Measurements from ENCODE around the gene ZNF646. TPM values are rescaled to one million over a fixed set of nuclear protein-coding genes. Genes with fewer than 3 reads are reported as not detected.

Gene ZNF646
- total and polyA plus RNA-seq, 7 experiments from 2014 or later, result 3.9 to 49.1 (median 23.9) TPM

DNA sequence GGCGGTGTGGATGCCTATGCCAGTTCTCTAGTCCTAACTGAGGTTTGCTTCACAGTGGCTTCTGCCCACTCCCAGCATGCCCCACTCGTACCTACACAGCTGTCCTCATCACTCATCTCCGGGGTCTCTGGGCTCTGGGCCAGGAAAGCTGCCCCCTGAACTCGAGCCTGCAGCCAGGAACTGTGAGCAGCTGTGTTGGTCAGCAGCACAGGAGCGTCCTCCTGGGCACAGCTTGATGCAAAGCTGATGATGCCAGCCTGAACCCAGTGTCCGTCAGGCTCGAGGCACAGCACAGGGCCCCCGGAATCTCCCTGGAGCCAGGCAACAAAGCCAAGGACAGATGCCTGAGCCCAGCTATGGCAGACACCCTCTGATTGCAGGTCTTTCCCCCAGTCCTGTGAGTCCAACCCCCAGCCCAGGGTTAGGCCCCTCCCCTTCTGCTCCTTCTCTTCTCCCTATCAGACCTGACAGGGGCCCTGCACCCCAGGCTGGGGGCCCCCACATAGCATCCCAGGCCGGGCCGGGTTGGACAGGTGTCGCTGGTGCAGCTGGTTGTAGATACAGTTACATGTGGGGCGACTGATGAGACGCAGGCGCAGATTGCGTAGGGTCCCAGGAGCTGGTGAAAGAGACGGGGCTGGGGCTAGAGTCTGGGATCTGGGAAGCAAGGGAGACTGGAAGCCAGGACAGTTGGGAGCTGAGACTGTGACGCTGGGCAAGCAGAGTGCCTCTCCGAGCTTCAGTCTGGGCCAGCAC lies 11.8 kb downstream of the ZNF646 start:
- Histone ChIP-seq H3K4me3 (ENCODE audit: low read length) (no peak overlapping the region), H3K4me1 (ENCODE audit: control insufficient read depth in 2 of 2, insufficient read depth in 2 of 2, low read length in 2 of 2) (no peaks in the 10 kb centered on the region), H3K27me3 (ENCODE audit: control insufficient read depth in 2 of 2, insufficient read depth in 2 of 2, low read length in 2 of 2) (no peaks in the 10 kb centered on the region), H3K9me3 (ENCODE audit: control insufficient read depth in 2 of 3, low read length in 3 of 3) (no peaks in the 10 kb centered on the region), H3K36me3 (ENCODE audit: control insufficient read depth in 2 of 3, insufficient read depth in 3 of 3, low read length in 3 of 3) (peaks cover 0 to 80% (median 3%) of the 10 kb centered on the region in 3 experiments), H3K27ac (ENCODE audit: low read depth, low read length) (no peak overlapping the region)
- Mint-ChIP-seq H3K4me3 (no peak overlapping the region), H3K36me3 (peaks cover 0 to 19% (median 0%) of the 10 kb centered on the region in 5 donors), H3K27ac (peak overlapping the region in 2 of 9 donors; percentile 72 to 85), H3K27me3 (no peaks in the 10 kb centered on the region), H3K9me3 (no peaks in the 10 kb centered on the region), H3K4me1 (peaks cover 5 to 17% (median 10%) of the 10 kb centered on the region in 7 donors)
- ATAC-seq, result no peak
- DNase-seq, result no peak
- ChIA-PET POLR2A (interaction anchor here (1.1 kb wide), 1 partner anchor 13 kb away, joined by 4 read pairs; the partner anchor contains the start of genes ZNF646 and ZNF668), CTCF (no interaction called here)
- intact Hi-C loops (cut with micrococcal nuclease), result no loop called here

DNA sequence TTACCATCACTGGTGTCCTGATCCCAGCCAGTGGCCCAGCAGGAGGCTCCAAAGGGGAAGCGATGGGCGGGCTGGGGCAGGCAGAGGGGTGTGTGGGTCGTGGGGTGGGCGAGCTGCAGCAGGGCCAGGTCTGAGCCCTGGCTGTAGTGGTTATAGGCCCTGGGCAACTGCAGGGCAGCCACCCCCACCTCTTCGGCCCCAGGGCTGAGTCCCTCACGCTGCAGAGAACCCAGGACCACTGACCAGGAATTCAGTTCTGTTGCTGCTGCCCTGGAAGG lies 12.3 kb downstream of the ZNF646 start:
- Mint-ChIP-seq H3K36me3 (peaks cover 0 to 22% (median 0%) of the 10 kb centered on the region in 5 donors), H3K4me3 (no peak overlapping the region), H3K4me1 (peaks cover 5 to 16% (median 9%) of the 10 kb centered on the region in 7 donors), H3K27me3 (no peaks in the 10 kb centered on the region), H3K27ac (peak overlapping the region in 1 of 9 donors; percentile 72), H3K9me3 (no peaks in the 10 kb centered on the region)
- DNase-seq, result no peak
- intact Hi-C loops (cut with micrococcal nuclease), result no loop called here
- H3K36me3 ChIP-seq (ENCODE audit: control insufficient read depth in 2 of 3, insufficient read depth in 3 of 3, low read length in 3 of 3), result peaks cover 0 to 80% (median 3%) of the 10 kb centered on the region in 3 experiments
- POLR2A ChIA-PET, result interaction anchor here (1.1 kb wide), 1 partner anchor 13 kb away, joined by 4 read pairs; the partner anchor contains the start of genes ZNF646 and ZNF668
- no peaks in the 10 kb centered on the region for H3K9me3 ChIP-seq (ENCODE audit: control insufficient read depth in 2 of 3, low read length in 3 of 3)
- H3K4me1 ChIP-seq (ENCODE audit: control insufficient read depth in 2 of 2, insufficient read depth in 2 of 2, low read length in 2 of 2), result no peaks in the 10 kb centered on the region
- no peaks in the 10 kb centered on the region for H3K27me3 ChIP-seq (ENCODE audit: control insufficient read depth in 2 of 2, insufficient read depth in 2 of 2, low read length in 2 of 2)
- CTCF ChIA-PET, result no interaction called here
- ATAC-seq, result no peak
- no peak overlapping the region for H3K27ac ChIP-seq (ENCODE audit: low read depth, low read length)
- no peak overlapping the region for H3K4me3 ChIP-seq (ENCODE audit: low read length)

DNA sequence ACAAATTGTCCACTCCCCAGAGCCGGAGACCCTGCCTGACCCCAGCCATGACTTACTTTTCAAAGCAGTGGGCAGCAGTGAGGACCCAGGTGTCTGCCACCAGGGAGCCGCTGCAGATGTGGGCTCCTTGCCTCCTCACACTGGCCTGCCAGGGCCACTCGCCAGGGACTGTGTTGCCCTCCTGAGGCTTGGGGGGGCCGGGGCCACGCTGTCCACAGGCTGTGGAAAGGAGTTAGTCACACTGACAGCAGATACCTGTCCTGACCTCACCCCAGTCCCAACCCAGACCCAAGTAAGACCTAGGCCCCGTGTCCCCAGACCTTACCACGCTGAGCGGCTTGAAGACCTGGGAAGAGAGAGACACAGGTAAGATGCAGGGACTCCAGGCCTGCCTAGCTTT lies 13.3 kb downstream of the ZNF646 start:
- Histone ChIP-seq H3K4me1 (ENCODE audit: control insufficient read depth in 2 of 2, insufficient read depth in 2 of 2, low read length in 2 of 2) (no peaks in the 10 kb centered on the region), H3K27ac (ENCODE audit: low read depth, low read length) (no peak overlapping the region), H3K4me3 (ENCODE audit: low read length) (no peak overlapping the region), H3K9me3 (ENCODE audit: control insufficient read depth in 2 of 3, low read length in 3 of 3) (no peaks in the 10 kb centered on the region), H3K36me3 (ENCODE audit: control insufficient read depth in 2 of 3, insufficient read depth in 3 of 3, low read length in 3 of 3) (peaks cover 0 to 72% (median 3%) of the 10 kb centered on the region in 3 experiments), H3K27me3 (ENCODE audit: control insufficient read depth in 2 of 2, insufficient read depth in 2 of 2, low read length in 2 of 2) (no peaks in the 10 kb centered on the region)
- ATAC-seq (no peak), DNase-seq (no peak)
- CTCF ChIA-PET, result no interaction called here
- no peak overlapping the region for H3K4me3 Mint-ChIP-seq
- POLR2A ChIA-PET, result no interaction called here
- intact Hi-C loops (cut with micrococcal nuclease), result no loop called here
- peaks cover 0 to 16% (median 0%) of the 10 kb centered on the region in 5 donors for H3K36me3 Mint-ChIP-seq
- H3K4me1 Mint-ChIP-seq, result peaks cover 0 to 12% (median 2%) of the 10 kb centered on the region in 7 donors
- no peaks in the 10 kb centered on the region for H3K9me3 Mint-ChIP-seq
- H3K27ac Mint-ChIP-seq, result peak overlapping the region in 1 of 9 donors; percentile 76
- H3K27me3 Mint-ChIP-seq, result no peaks in the 10 kb centered on the region

DNA sequence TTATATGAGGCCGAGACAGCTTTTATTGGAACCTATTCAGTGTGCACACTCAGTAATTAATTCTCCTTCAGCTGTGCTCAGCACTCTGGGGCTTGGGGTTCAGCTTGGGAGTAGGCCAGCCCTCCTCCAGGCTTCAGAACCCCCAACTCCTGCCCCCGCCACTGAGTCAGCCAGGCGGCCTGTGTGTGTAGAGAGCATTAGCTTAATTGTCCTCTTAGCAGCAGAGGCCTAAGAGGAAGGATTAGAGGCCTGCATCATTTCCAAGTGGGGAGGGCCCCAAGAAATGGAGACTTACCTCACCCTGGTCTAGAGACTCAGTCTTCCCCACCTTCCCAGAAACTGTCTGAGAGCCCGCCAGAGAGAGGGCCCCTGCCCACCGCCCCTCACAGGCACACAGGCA lies 13.7 kb downstream of the ZNF646 start:
- ATAC-seq, result no peak
- H3K27me3 ChIP-seq (ENCODE audit: control insufficient read depth in 2 of 2, insufficient read depth in 2 of 2, low read length in 2 of 2), result no peaks in the 10 kb centered on the region
- CTCF ChIA-PET, result no interaction called here

DNA sequence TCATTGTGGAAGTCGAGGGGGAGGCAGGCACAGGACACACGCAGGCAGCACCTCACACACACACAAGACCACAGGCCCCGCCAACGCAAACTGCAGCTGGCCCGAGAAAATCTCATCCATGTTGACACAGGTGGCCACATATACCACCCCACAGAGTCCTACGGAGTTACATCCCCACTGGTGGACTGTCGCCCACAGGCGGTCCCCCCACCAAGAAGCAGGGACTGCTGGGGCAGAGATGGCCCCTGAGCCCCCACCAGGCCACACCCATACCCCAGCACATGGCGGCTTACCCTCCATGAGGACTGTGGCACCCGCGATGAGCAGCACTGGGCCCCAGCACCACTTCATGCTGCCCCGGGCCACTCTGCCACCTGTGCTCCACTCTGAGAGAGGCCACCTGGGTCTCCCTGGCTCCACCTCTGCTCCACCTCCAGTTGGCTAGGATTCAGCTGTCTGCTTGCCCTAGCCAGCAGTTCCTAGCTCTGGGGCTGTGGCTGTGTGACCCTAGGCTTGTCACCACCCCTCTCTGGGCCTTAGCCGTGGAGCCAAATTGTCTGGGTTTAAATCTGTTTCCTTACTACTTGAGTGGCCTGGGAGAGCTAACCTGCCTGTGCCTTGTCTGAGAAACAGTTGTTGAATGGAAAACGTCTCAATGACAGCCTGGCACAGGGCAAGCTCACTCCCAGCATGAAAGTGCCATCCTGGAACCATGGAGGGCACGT lies 14.4 kb downstream of the ZNF646 start, which contains the start of gene PRSS53:
TSS of gene PRSS53 (minus strand) at position 485 of the 725 bp plus-strand sequence. CDS start at position 351, 134 bp downstream.
- Histone ChIP-seq H3K4me3 (ENCODE audit: low read length) (no peak within 1 kb of the TSS), H3K9me3 (ENCODE audit: control insufficient read depth in 2 of 3, low read length in 3 of 3) (no peaks in the 10 kb centered on the region), H3K27me3 (ENCODE audit: control insufficient read depth in 2 of 2, insufficient read depth in 2 of 2, low read length in 2 of 2) (no peaks in the 10 kb centered on the region), H3K36me3 (ENCODE audit: control insufficient read depth in 2 of 3, insufficient read depth in 3 of 3, low read length in 3 of 3) (peaks cover 0 to 61% (median 3%) of the 10 kb centered on the region in 3 experiments), H3K27ac (ENCODE audit: low read depth, low read length) (no peak within 1 kb of the TSS), H3K4me1 (ENCODE audit: control insufficient read depth in 2 of 2, insufficient read depth in 2 of 2, low read length in 2 of 2) (peaks cover 0 to 4% of the 10 kb centered on the region in 2 donors)
- Mint-ChIP-seq H3K27ac (peak within 1 kb of the TSS in 3 of 9 donors; percentile 32 to 66 (median 65)), H3K36me3 (peaks cover 0 to 12% (median 0%) of the 10 kb centered on the region in 5 donors), H3K4me1 (peaks cover 0 to 20% (median 8%) of the 10 kb centered on the region in 7 donors), H3K27me3 (no peaks in the 10 kb centered on the region), H3K4me3 (no peak within 1 kb of the TSS), H3K9me3 (no peaks in the 10 kb centered on the region)
- ATAC-seq (no peak), DNase-seq (no peak)
- intact Hi-C loops (cut with micrococcal nuclease), result no loop called here
- POLR2A ChIA-PET, result no interaction called here
- CTCF ChIA-PET, result no interaction called here

More for the DNA sequence above, 13.7 kb downstream of the ZNF646 start:
- H3K4me1 Mint-ChIP-seq, result peaks cover 0 to 15% (median 6%) of the 10 kb centered on the region in 7 donors
- H3K36me3 Mint-ChIP-seq, result peaks cover 0 to 15% (median 0%) of the 10 kb centered on the region in 5 donors
- no peak overlapping the region for H3K27ac ChIP-seq (ENCODE audit: low read depth, low read length)
- no peak for DNase-seq
- H3K4me3 Mint-ChIP-seq, result no peak overlapping the region
- intact Hi-C loops (cut with micrococcal nuclease), result no loop called here
- no peaks in the 10 kb centered on the region for H3K4me1 ChIP-seq (ENCODE audit: control insufficient read depth in 2 of 2, insufficient read depth in 2 of 2, low read length in 2 of 2)
- no peaks in the 10 kb centered on the region for H3K9me3 ChIP-seq (ENCODE audit: control insufficient read depth in 2 of 3, low read length in 3 of 3)
- no peaks in the 10 kb centered on the region for H3K9me3 Mint-ChIP-seq
- POLR2A ChIA-PET, result no interaction called here
- no peak overlapping the region for H3K4me3 ChIP-seq (ENCODE audit: low read length)
- H3K36me3 ChIP-seq (ENCODE audit: control insufficient read depth in 2 of 3, insufficient read depth in 3 of 3, low read length in 3 of 3), result peaks cover 0 to 67% (median 3%) of the 10 kb centered on the region in 3 experiments
- no peaks in the 10 kb centered on the region for H3K27me3 Mint-ChIP-seq
- peak overlapping the region in 1 of 9 donors; percentile 32 for H3K27ac Mint-ChIP-seq

DNA sequence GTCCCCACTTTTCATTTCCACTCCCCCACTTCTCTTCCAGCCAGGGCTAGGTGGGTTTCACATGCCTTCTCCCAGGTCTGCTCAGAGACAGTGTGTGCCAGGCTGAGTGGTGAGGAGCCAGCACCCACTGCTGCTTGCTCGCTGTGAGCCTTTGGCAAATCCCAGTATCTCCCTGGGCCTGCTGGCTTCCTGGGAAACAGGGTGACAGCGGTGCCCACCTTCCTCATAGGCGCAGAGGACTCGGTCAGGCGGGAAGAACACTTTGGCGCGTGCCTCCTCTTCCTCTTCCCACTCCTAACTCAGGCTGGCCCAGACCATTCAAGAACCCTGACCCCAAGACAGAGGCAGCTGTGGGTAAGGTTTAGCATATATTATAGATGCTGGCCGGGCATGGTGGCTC lies 15.0 kb downstream of the ZNF646 start:
- H3K27ac ChIP-seq (ENCODE audit: low read depth, low read length), result no peak overlapping the region
- H3K36me3 ChIP-seq (ENCODE audit: control insufficient read depth in 2 of 3, insufficient read depth in 3 of 3, low read length in 3 of 3), result peaks cover 0 to 56% (median 3%) of the 10 kb centered on the region in 3 experiments
- H3K27ac Mint-ChIP-seq, result peak overlapping the region in 2 of 9 donors; percentile 14 to 66
- peaks cover 0 to 12% (median 0%) of the 10 kb centered on the region in 5 donors for H3K36me3 Mint-ChIP-seq
- H3K27me3 ChIP-seq (ENCODE audit: control insufficient read depth in 2 of 2, insufficient read depth in 2 of 2, low read length in 2 of 2), result no peaks in the 10 kb centered on the region
- H3K27me3 Mint-ChIP-seq, result no peaks in the 10 kb centered on the region
- H3K9me3 Mint-ChIP-seq, result no peaks in the 10 kb centered on the region
- H3K4me1 ChIP-seq (ENCODE audit: control insufficient read depth in 2 of 2, insufficient read depth in 2 of 2, low read length in 2 of 2), result peaks cover 5 to 9% of the 10 kb centered on the region in 2 donors
- no peak for ATAC-seq
- intact Hi-C loops (cut with micrococcal nuclease), result no loop called here
- CTCF ChIA-PET, result no interaction called here
- H3K9me3 ChIP-seq (ENCODE audit: control insufficient read depth in 2 of 3, low read length in 3 of 3), result no peaks in the 10 kb centered on the region
- no peak for DNase-seq
- H3K4me3 Mint-ChIP-seq, result no peak overlapping the region
- peaks cover 5 to 25% (median 13%) of the 10 kb centered on the region in 7 donors for H3K4me1 Mint-ChIP-seq
- no peak overlapping the region for H3K4me3 ChIP-seq (ENCODE audit: low read length)
- POLR2A ChIA-PET, result no interaction called here
